Activated T-helper 2 cell treated with anti-CD3 and anti-CD28 coated beads, Interferon-gamma antibody, Interleukin-2, Interleukin-4, amounts not matched to agents 10 μg/mL and 5 μg/mL and 100 μg/mL, durations not matched to agents 14 hours and 24 hours and 36 hours (primary cell): ENCODE measurements around the gene GSX2. TPM values are rescaled to one million over a fixed set of nuclear protein-coding genes. Genes with fewer than 3 reads are reported as not detected.
"Not testable (repeated sequence)": the region's sequence is repeated elsewhere in the genome, so short reads cannot be mapped to it uniquely, and the experiment has no call there.

Source experiments
- DNase-seq: peaks from one replicate; pipeline ENCODE4 v3.0.0; 2021; ENCODE audit warnings: low spot score
- H3K27ac Mint-ChIP-seq: one replicate; pipeline ENCODE4 v1.8.0; 2021; ENCODE audit warnings: mixed read lengths
- H3K27me3 Mint-ChIP-seq: one replicate; pipeline ENCODE4 v1.8.0; 2021; ENCODE audit warnings: low read depth, mixed read lengths
- H3K36me3 Mint-ChIP-seq: one replicate; pipeline ENCODE4 v1.8.0; 2021; ENCODE audit warnings: low read depth, mixed read lengths
- H3K4me1 Mint-ChIP-seq: one replicate; pipeline ENCODE4 v1.8.0; 2021; ENCODE audit warnings: low read depth, mixed read lengths
- H3K4me3 Mint-ChIP-seq: one replicate; pipeline ENCODE4 v1.8.0; 2021; ENCODE audit warnings: low read depth, mild to moderate bottlenecking, moderate library complexity, mixed read lengths
- H3K9me3 Mint-ChIP-seq: one replicate; pipeline ENCODE4 v1.8.0; 2021; ENCODE audit warnings: mixed read lengths
- intact Hi-C: fragments of 100-400 bp; cut with micrococcal nuclease; formaldehyde crosslinking; loops from one replicate; pipeline ENCODE4 v1.15.1; 2023
- total RNA-seq: library from RNA; stranded (reverse); gene quantifications from 2 replicates; pipeline ENCODE4 v1.2.3, GENCODE V29; 2022

Gene GSX2
- total RNA-seq, 1 donor from 2014 or later, result not detected

- intact Hi-C loops, H3K4me1 Mint-ChIP-seq, H3K4me3 Mint-ChIP-seq, DNase-seq, H3K27ac Mint-ChIP-seq, H3K36me3 Mint-ChIP-seq, H3K9me3 Mint-ChIP-seq: not testable (repeated sequence)
- H3K27me3 Mint-ChIP-seq, result peaks cover 18% of the 10 kb centered on the region
These were observed 16.3 kb downstream of the GSX2 start for GRCh38 chr4:54116246-54116645.

DNA sequence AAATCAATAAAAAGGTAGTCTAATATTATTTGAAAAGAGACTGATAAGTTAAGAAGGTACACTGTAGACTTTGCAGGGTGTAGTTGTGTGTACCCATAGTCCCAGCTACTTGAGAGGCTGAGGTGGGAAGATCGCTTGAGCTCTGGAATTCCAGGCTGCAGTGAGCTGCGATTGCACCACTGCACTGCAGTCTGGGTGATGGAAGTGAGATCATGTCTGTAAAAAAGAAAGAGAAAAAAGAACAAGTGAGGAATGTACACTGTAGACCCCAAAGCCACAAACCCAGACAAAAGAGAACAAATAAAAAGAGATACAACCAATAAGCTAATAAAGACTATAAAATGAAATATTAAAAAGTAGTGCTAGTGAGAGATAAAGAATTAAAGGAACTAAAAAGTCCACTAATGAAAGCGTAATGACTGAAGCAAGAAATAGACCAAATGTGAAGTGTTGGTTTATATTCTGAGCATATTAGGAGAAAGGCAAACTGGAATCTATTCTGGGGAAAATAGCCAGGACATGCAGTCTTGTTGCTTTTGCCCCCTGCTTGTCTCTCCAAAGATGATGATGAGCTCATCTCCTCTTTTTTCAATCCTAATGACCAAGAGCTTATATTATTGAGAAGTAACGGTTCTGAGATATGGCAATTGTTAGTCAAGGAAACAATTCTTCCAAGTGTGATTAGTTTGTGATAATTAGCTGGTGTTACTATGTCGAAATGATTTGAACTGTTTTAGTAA is 19.1 kb downstream of the GSX2 start:
- no peaks in the 10 kb centered on the region for H3K36me3 Mint-ChIP-seq
- no peak overlapping the region for H3K27ac Mint-ChIP-seq
- H3K4me3 Mint-ChIP-seq, result no peak overlapping the region
- H3K4me1 Mint-ChIP-seq, result no peaks in the 10 kb centered on the region
- intact Hi-C loops, result no loop called here
- H3K27me3 Mint-ChIP-seq, result peaks cover 12% of the 10 kb centered on the region
- H3K9me3 Mint-ChIP-seq, result no peaks in the 10 kb centered on the region
- no peak for DNase-seq

DNA sequence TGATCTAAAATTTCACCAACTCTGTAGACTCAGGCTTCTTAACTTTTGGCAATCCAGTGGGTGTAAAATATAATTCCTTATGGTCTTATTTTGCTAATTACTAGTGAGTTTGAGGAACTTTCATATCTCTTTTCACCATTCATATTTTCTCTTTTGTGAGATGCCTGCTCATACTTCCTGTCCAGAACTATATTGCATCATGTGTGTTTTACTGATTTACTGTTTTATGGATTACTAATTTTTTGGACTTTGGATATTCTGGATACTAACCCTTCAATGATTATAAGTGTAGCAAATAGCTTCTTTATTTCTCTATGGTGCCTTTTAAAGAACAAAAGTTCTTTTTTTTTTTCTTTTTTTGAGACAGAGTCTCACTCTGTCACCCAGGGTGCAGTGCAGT is 20.6 kb downstream of the GSX2 start:
- Mint-ChIP-seq H3K4me1 (no peaks in the 10 kb centered on the region), H3K27ac (no peak overlapping the region), H3K27me3 (peaks cover 5% of the 10 kb centered on the region), H3K36me3 (no peaks in the 10 kb centered on the region), H3K4me3 (no peak overlapping the region), H3K9me3 (no peaks in the 10 kb centered on the region)
- no peak for DNase-seq
- intact Hi-C loops, result no loop called here

- no peaks in the 10 kb centered on the region for H3K36me3 Mint-ChIP-seq
These were observed 27.7 kb downstream of the GSX2 start for GRCh38 chr4:54127660-54128059.

DNA sequence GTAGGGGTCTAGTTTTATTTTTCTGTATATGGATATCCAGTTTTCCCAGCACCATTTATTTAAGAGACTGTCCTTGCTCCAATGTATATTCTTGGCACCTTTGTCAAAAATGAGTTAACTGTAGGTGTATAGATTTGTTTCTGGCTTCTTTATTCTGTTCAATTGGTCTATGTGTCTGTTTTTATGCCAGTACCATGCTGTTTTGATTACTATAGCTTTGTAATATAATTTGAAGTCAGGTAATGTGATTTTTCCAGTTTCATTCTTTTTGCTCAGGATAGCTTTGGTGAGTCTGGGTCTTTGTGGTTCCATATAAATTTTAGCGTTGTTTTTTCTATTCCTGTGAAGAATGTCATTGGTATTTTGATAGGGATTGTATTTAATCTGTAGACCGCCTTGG is 28.7 kb downstream of the GSX2 start:
- DNase-seq, H3K4me1 Mint-ChIP-seq, H3K36me3 Mint-ChIP-seq, H3K4me3 Mint-ChIP-seq, intact Hi-C loops, H3K27ac Mint-ChIP-seq, H3K27me3 Mint-ChIP-seq: not testable (repeated sequence)
- H3K9me3 Mint-ChIP-seq, result peaks cover 27% of the 10 kb centered on the region

More at GRCh38 chr4:54127660-54128059, 27.7 kb downstream of the GSX2 start:
- Mint-ChIP-seq H3K27me3 (peaks cover 2% of the 10 kb centered on the region), H3K9me3 (peaks cover 27% of the 10 kb centered on the region), H3K4me3 (no peak overlapping the region), H3K27ac (no peak overlapping the region), H3K4me1 (no peaks in the 10 kb centered on the region)
- intact Hi-C loops, result no loop called here
- DNase-seq, result no peak

DNA sequence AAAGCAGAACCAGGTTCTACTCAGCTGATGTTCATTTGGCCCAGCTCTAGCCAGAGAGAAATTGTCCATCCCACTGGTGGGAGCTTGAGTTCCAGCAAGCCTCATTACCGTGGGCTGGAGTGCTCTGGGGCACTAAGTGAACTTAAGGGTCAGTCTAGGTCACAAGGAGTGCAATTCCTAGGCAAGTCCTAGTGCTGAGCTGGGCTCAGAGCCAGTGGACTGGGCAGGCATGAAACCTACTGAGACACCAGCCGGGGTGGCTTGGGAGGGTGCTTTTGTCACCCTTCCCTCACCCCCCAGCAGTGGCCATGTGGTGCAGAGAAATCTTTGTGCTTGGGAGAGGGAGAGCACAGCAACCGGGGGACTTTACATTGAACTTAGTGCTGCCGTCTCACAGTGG is 39.4 kb downstream of the GSX2 start:
- Mint-ChIP-seq H3K27me3 (peaks cover 18% of the 10 kb centered on the region), H3K4me1 (no peaks in the 10 kb centered on the region), H3K27ac (no peak overlapping the region), H3K9me3 (no peaks in the 10 kb centered on the region), H3K36me3 (no peaks in the 10 kb centered on the region), H3K4me3 (no peak overlapping the region)
- no peak for DNase-seq
- intact Hi-C loops, result no loop called here

GRCh38 chr4:54140287-54140686 is 40.3 kb downstream of the GSX2 start:
- intact Hi-C loops, result no loop called here
- Mint-ChIP-seq H3K27ac (no peak overlapping the region), H3K9me3 (no peaks in the 10 kb centered on the region), H3K4me3 (no peak overlapping the region), H3K36me3 (no peaks in the 10 kb centered on the region), H3K4me1 (peaks cover 5% of the 10 kb centered on the region), H3K27me3 (peaks cover 16% of the 10 kb centered on the region)
- no peak for DNase-seq

DNA sequence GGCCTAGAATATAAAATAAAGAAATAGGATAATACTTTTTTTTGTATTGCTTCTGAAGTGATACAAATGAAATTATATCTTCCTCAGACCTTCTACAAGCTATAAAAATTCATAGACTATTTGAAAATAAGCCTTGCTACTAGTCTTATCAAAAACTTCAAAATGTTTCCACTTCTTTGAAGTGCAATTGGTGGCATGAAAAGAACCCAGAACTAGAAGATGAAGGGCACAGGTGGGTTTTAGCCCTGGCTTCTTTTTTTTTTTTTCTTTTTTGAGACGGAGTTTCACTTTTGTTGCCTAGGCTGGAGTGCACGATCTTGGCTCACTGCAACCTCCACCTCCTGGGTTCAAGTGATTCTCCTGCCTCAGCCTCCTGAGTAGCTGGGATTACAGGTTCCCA is 44.2 kb downstream of the GSX2 start:
- DNase-seq, result no peak
- intact Hi-C loops, result no loop called here

GRCh38 chr4:54144661-54145171 is 44.8 kb downstream of the GSX2 start:
- intact Hi-C loops, result no loop called here
- DNase-seq, result no peak
- H3K4me1 Mint-ChIP-seq, result peaks cover 5% of the 10 kb centered on the region
- no peaks in the 10 kb centered on the region for H3K36me3 Mint-ChIP-seq
- peaks cover 6% of the 10 kb centered on the region for H3K27me3 Mint-ChIP-seq
- no peak overlapping the region for H3K27ac Mint-ChIP-seq
- peaks cover 3% of the 10 kb centered on the region for H3K9me3 Mint-ChIP-seq
- H3K4me3 Mint-ChIP-seq, result no peak overlapping the region

More for the DNA sequence above, 44.2 kb downstream of the GSX2 start:
- Mint-ChIP-seq H3K27ac (no peak overlapping the region), H3K36me3 (no peaks in the 10 kb centered on the region), H3K4me1 (peaks cover 5% of the 10 kb centered on the region), H3K27me3 (peaks cover 6% of the 10 kb centered on the region), H3K4me3 (no peak overlapping the region), H3K9me3 (peaks cover 3% of the 10 kb centered on the region)

DNA sequence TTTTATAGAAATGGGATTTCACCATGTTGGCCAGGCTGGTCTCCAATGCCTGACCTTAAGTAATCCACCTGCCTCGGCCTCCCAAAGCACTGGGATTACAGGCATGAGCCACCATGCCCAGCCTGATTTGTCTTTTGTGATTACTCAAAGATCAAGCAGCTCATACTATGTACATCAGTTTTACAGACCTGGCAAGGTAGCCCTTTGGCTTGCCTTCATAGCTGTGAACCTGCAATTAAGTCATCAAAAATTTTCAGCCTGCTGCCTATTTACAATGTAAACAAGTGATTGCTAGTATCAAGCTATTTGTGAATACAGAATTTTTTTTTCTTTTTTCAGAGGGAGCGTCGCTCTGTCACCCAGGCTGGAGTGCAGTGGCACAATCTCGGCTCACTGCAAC is 46.2 kb downstream of the GSX2 start:
- Mint-ChIP-seq H3K9me3 (peaks cover 3% of the 10 kb centered on the region), H3K36me3 (no peaks in the 10 kb centered on the region), H3K4me3 (no peak overlapping the region), H3K4me1 (peaks cover 5% of the 10 kb centered on the region), H3K27ac (no peak overlapping the region), H3K27me3 (peaks cover 6% of the 10 kb centered on the region)
- DNase-seq, result no peak
- intact Hi-C loops, result no loop called here

DNA sequence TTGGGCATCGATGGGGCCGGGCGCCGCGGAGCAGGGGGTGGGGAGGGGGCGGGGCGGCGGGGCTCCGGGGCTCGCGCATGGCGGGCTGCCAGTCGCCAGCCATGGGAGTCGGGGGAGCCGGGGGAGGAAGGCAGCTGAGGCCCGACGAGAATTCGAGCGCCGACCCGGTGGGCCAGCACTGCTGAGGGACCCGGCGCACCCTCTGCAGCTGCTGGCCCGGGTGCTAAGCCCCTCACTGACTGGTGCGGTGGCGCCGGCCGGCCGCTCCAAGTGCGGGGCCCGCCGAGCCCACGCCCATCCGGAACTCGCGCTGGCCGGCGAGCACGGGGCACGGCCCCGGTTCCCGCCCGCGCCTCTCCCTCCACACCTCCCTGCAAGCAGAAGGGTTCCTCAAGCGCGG is 49.4 kb downstream of the GSX2 start:
- H3K9me3 Mint-ChIP-seq, result peaks cover 3% of the 10 kb centered on the region
- intact Hi-C loops, result no loop called here
- H3K36me3 Mint-ChIP-seq, result no peaks in the 10 kb centered on the region
- no peak overlapping the region for H3K27ac Mint-ChIP-seq
- H3K27me3 Mint-ChIP-seq, result no peaks in the 10 kb centered on the region
- H3K4me3 Mint-ChIP-seq, result no peak overlapping the region
- DNase-seq, result no peak
- H3K4me1 Mint-ChIP-seq, result peaks cover 5% of the 10 kb centered on the region
